IPS-18c (cell line): ENCODE data around the gene SGMS2.
"Not testable (repeated sequence)": the region's sequence is repeated elsewhere in the genome, so short reads cannot be mapped to it uniquely, and the experiment has no call there.

ENCODE experiments used
- H3K4me3 ChIP-seq: 2 replicates; pipeline ENCODE4 v1.7.0; 2013; ENCODE audit warnings: low read depth, mild to moderate bottlenecking, low read length, moderate library complexity; ENCODE audit not compliant: insufficient read depth
- H3K9me3 ChIP-seq: one replicate; pipeline ENCODE4 v1.6.1; 2013; ENCODE audit warnings: mild to moderate bottlenecking, low read length, moderate library complexity; ENCODE audit not compliant: control insufficient read depth, insufficient read depth

SGMS2 gene

DNA sequence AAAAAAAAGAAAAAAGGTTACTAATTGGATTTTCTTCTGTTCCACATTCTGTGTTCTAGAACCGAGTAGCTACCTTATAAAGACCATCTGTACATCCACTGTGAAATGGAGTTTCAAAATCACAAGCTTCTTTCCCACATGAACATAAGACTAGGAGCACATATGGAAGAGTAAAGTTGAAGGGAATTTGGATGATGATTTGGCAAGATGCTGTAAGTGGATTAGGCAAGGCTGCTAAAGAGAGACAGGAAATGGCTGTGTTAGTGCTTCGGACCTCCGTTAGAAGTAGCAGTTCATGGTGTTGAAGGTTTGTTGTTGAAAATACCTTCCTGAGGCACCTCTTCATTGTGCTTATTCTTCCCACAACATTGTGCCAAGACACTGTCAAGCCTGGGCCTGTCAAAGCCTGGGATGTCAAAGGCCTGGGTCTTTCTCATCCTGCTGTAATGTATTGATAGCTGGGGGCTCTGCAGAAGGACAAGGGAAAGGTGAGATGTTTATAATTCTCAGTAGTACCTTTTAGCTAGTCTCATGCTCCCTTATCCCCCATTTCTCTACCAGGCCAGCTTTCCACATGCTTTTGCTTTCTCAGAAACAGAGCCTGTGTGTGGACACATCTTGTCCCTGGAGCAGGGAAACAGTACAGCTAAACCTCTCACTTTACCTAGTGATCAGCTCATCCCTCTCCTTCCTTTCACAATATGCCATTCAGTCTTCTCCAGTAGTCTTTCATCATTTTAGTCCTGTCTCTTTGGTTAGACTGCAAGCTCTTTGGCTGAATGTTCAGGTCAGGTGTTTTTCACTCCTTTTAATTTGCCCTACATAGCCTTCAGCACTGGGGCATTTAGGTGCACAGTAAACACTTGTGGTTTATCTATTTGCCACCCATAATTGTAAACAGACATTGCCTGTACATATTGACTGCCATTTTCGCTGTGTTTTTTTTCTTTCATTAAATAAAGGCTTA, 68.7 kb downstream of the SGMS2 start:
- Histone ChIP-seq H3K9me3 (peaks cover 8% of the 10 kb centered on the region), H3K4me3 (no peak overlapping the region)

DNA sequence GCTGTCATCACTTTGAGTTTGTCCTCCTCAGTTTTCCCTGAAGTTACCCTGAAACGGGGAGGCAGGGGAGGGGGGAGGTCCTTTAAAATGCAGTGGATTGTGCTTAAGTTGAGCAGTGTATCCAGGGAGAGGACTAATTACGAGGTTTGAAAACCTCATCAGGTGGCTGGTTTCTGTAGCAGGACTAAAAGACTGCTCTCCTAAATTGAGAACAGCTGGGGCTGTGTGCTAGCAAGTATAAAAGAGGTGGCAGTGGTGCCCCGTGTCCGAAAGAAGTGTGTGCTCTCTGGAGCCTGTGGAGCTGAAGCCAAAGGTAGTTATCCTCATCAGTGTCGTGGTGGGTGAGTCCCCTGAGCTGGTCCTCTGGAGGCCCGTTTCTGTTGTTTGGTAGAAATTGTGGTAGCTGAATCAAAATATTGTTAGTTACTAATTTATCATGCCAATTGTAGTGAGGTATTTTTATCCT, 69.4 kb downstream of the SGMS2 start:
- Histone ChIP-seq H3K4me3 (no peak overlapping the region), H3K9me3 (peaks cover 8% of the 10 kb centered on the region)

DNA sequence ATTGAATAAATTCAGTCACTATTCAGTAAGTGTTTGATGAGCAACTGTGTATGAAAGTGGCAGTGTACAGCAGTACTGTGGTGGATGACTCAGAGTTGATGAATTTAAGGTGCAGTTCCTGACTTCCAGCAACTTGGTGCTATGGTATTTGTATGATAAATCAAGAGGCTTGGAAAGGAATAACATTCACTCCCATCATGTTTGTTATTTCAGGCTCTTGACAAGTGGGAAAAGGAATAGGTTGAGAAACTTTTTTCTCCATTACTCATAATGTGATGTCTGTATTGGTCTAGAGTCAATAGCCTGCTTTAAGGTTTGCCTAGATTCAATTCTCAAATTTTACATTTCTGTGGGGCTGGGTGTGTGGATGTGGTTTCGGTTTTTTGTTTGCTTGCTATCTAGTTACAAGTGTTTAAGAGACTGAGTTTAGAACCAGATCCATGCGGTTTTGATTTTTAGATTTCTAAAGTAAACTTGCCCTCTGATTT, 71.5 kb downstream of the SGMS2 start:
- Histone ChIP-seq H3K4me3 (no peak overlapping the region), H3K9me3 (no peaks in the 10 kb centered on the region)

DNA sequence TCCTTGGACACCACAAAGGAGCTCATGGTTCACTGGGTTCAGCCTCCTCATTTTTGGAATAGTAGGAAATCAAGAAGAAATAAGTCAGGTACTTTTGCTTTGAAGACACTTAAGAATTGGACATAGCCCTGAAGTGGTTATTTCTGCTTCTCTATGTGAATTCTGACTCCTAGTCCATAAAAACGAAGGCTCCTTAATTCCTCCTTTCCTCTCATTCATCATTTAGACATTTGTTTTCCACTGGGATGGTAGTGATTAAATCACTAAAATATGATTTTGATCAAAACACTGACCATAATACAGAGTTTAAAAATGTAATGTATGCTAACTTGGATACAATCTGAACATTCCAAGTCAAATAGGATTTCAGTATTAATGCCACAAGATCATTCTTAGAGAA, 71.9 kb downstream of the SGMS2 start:
- no peak overlapping the region for H3K4me3 ChIP-seq
- no peaks in the 10 kb centered on the region for H3K9me3 ChIP-seq

DNA sequence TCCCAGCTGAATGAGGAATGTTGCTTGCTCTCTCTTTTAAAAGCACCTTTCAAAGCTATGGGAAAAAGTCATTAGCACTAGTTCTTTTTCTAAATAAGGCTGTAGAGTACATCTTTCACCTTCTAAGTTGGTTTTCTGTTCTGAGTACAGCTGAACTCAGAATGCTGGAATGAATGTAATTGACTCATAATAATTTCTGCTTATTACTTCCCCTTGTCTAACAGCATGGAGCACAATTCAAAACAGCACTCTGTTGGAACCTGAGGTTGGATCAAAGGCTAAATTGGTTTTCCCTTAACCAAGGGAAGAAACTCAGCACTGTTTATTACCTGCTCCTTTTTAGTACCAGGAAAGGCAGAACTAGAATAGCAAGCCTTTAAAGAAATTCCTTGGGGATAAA, 73.1 kb downstream of the SGMS2 start:
- Histone ChIP-seq H3K9me3 (no peaks in the 10 kb centered on the region), H3K4me3 (no peak overlapping the region)

DNA sequence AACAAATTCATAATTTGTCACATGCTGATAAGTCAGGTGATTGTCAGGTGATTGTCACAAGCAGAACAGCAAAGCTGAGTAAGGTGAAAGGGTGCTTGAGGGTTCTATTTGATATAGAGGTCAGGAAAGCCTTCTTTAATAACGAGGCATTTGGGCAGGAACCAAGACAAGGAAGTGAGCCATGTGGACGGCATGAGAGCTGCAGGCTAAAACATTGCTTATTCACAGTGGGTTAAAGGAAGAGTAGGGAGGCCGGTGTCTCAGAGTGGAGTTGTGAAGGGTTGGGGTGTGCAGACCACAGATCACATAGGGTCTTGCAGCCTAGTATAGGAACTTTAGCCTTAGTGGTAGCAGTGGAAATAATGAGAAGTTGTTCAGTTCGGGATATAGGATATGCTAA, 75.3 kb downstream of the SGMS2 start:
- H3K9me3 ChIP-seq, result no peaks in the 10 kb centered on the region
- H3K4me3 ChIP-seq, result no peak overlapping the region

DNA sequence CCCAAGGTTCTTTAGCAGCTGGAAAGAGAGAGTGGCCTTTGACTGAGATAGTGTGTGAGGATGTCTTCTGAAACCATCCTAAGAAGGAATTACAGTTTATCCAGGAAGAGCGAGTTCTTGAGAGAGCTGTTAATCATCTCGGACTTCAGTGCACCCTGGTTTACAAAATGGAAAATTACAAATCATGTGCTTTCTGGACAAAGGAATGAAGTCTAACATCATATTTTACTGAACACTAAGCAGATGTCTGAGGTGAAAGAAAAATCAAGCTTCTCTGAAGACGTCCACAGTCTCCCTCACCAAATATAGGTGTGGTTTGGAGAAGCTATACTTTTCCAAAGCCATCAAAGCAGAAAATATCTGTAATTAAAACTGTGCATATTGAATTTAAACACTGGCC, 75.8 kb downstream of the SGMS2 start:
- H3K4me3 ChIP-seq, result no peak overlapping the region
- H3K9me3 ChIP-seq, result no peaks in the 10 kb centered on the region

DNA sequence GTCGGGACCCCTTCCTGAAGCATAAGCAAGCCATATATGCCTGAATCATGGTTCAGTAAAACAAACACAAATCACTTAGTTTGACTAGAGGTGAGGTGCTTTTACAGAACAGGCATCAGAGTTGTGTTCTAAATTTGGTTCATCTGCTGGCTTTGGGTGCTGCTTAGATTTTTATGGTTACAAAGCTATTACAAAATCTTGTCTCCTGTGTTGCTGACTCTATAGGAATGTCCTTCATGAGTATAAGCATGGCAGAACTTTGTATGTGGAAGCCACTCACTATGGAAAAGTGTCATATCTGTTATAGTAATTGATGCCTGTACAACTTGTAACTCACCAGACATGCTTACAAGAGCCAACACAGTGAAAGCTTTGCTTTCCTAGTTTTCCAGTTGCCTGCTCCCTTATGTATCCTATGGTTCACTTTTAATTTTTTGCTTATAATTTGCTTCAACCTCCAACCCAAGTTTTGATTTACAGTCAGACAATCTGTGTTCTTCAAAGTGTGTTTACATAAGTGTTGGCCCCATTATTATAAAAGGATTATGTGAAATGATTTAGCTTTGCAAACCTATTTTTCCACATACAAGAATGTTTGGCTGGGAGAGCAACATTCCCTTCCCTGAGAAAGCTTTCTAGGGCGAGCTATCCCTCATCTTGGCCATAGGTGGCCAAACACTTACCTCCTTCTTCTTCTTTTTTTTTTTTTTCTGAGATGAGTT, 76.6 kb downstream of the SGMS2 start:
- no peaks in the 10 kb centered on the region for H3K9me3 ChIP-seq
- no peak overlapping the region for H3K4me3 ChIP-seq

DNA sequence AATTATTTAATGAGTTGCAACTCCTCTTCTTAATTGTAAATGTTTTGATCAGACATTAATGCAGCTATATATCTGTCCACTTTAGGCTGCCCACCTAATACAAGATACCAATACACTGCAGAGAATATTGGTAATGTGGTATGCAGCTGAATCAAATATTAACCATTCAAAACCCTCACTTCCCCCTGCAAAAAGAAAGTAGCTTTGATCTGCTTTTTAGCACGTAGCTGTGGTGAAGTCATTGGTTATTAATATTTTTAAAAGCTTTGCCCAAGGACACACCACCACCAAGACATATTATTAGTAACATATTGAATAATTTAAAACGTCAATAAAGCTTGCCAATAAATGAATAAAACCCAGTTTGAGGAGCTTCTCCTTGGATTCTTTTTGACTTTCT, 78.0 kb downstream of the SGMS2 start:
- Histone ChIP-seq H3K4me3 (no peak overlapping the region), H3K9me3 (no peaks in the 10 kb centered on the region)

DNA sequence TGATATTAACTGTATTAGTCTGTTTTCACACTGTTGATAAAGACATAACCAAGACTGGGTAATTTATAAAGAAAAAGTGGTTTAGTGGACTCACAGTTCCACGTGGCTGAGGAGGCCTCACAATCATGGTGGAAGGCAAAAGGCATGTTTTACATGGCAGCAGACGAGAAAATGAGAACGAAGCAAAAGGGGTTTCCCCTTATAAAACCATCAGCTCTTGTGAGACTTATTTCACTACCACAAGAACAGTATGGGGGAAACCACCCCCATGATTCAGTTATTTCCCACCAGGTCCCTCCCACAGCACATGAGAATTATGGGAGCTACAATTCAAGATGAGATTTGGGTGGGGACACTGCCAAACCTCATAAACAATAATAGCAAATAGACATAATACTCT, 80.3 kb downstream of the SGMS2 start:
- not testable (repeated sequence) for H3K4me3 ChIP-seq, H3K9me3 ChIP-seq

DNA sequence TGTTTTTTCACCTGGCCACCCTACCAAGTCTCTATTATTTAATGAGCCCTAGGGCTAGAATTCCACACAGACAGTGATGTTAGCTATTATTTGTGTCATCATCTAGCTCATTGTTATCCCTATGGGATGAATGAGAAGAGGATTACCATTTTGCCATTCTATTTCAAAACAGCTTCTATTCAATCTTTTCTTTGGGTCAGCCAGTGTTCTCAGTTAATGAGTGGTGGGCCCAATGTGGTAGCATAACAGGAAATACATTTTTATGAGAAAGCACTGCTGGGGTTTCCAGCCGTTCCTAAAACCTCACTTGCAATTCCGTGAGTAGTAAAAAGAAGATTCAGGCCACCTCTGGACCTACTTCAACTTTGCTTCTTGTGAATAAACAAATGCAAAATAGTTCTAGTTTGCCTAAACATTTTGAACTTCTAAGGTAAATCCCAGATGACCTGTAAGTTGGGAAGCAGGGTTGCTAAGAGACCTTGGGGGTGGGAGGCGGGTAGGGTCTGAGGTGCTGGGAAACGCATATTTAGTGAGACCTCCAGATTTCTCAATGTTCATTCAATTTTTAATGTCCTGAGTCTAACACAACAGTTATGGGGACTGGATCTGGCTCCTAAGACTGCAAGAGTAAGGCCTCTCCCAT, 81.8 kb downstream of the SGMS2 start:
- Histone ChIP-seq H3K9me3 (no peaks in the 10 kb centered on the region), H3K4me3 (no peak overlapping the region)

DNA sequence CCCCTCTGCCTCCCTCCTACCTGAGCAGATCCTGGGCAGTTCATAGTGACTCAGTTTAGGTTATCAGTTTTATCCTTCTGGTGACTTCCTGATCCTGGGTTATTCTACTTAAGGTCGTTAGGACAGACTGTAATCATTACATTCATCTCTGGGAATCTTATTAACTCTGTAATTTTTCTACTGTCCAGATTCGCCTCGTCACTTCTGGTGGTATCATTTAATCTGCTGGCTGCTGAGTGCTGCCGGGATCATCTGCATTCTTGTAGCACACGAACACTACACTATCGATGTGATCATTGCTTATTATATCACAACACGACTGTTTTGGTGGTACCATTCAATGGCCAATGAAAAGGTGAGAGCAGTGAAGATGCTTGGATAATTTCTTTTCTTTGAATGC, 83.6 kb downstream of the SGMS2 start:
- Histone ChIP-seq H3K4me3 (no peak overlapping the region), H3K9me3 (no peaks in the 10 kb centered on the region)

DNA sequence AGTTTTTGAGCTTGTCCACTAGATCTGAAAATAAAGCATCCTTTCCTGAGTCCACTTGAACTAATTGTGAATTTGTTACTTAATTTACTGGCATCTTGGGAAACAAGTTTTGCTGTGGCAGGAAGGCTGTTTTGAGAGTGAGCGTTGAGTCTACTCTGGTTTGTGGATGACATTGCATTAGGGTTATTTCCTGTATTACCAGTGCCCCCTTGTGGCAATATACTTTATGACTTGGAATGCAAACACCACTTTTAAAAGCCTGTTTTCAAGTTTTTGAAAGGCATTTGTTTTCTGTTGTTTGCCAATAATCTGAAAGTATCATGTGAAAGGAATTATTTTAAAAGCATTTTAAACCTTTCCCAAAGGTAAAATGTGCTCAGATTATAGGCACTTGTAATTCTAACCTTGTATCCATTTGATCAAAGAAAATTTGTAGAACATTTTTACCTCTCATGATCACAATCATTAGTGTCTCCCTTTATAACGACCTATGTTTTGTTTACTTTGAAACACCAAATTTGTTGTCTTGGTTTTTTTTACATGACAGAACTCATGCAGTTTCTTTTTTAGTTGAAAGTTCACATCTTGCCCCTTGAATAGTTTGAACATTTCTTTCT, 88.7 kb downstream of the SGMS2 start:
- H3K4me3 ChIP-seq, result no peak overlapping the region
- no peaks in the 10 kb centered on the region for H3K9me3 ChIP-seq

DNA sequence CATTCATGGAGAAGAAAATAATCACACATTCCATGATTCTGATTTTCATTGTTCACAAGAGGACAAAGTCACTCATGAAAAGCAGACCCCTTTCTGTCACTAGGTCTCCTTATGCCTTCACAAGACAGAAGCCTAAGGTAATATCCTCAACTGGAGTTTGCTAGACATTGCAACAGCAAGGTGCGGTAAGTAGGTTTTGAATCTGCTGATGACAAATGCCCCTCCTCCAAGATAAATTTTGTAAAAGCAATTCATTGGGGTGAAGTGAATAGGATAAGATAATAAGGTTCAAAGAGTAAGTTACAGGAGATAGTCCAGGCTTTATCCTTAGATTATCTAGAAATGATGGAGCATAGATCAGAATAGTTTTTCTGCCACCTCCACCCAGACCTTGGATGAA, 90.5 kb downstream of the SGMS2 start:
- Histone ChIP-seq H3K4me3 (no peak overlapping the region), H3K9me3 (no peaks in the 10 kb centered on the region)

DNA sequence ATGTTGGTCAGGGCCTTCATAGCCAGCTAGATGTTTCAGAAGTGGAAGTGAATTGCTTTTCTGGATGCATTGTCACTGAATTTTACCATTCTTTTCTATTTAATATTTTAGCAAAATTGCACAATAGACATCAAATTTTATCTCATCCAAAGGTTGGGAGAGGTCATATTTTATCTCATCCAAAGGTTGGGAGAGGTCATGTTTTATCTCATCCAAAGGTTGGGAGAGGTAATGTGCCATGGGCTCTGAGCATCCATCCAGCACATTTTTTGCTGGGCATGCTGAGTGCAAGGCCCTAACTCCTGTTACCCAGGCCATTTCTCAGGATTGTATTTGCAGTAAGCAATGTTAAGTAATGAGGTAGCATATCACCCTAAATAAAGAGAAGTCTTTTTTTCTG, 91.9 kb downstream of the SGMS2 start:
- H3K9me3 ChIP-seq, result no peaks in the 10 kb centered on the region

DNA sequence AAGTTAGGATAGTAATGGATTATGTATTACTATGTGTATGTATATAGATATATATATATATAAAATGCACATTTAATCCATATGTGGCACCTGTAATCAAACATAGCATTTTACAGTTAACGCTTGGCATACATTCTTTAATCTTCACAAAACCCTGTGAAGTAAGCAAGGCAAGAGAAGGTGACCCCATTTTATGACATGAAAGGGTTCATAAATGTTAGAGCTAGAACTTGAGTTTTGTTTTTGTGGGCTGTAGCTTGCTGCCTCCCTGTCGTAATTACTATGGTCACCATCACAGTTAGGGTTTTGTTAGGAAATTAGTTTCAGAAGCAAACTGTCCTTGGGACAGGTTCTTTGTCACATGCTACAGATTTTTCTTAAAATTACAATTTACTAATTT, 92.8 kb downstream of the SGMS2 start:
- no peaks in the 10 kb centered on the region for H3K9me3 ChIP-seq

More for the DNA sequence above, 91.9 kb downstream of the SGMS2 start:
- no peak overlapping the region for H3K4me3 ChIP-seq

More for the DNA sequence above, 92.8 kb downstream of the SGMS2 start:
- no peak overlapping the region for H3K4me3 ChIP-seq
